Peyer's patch (tissue), 4 donors: Measurements from ENCODE around the gene PVALEF. TPM values are rescaled to one million over a fixed set of nuclear protein-coding genes. Genes with fewer than 3 reads are reported as not detected.

Experiments used
- DNase-seq, 3 donors: peaks; one replicate each; pipeline ENCODE4 v3.0.0-alpha.2; 2017 to 2019
- H3K27ac ChIP-seq, 4 donors: fragments of 200-600 bp; sonication (generic); one replicate each; pipeline ENCODE4 v1.5.1; 2016 to 2019
- H3K27me3 ChIP-seq, 2 donors: fragments of 200-600 bp; sonication (generic); one replicate each; pipeline ENCODE4 v1.5.1; 2019
- H3K36me3 ChIP-seq, 3 donors: fragments of 200-600 bp; sonication (generic); one replicate each; pipeline ENCODE4 v1.5.1; 2016 to 2019
- H3K4me1 ChIP-seq, 4 donors: fragments of 200-600 bp; sonication (generic); one replicate each; pipeline ENCODE4 v1.5.1; 2016 to 2019
- H3K4me3 ChIP-seq, 4 donors: fragments of 200-600 bp; sonication (generic); 1 replicate in 3 of 4; 2 replicates in 1 of 4; pipeline ENCODE4 v1.5.1; 2016 to 2019; ENCODE audit warnings: mild to moderate bottlenecking in 1 of 4
- H3K9me3 ChIP-seq, 4 donors: fragments of 200-600 bp; sonication (generic); one replicate each; pipeline ENCODE4 v1.5.1; 2016 to 2019; ENCODE audit warnings: mild to moderate bottlenecking in 1 of 4
- POLR2A ChIP-seq, 2 donors: fragments of 450-650 bp; IDR thresholded peaks; one replicate each; pipeline ENCODE4 v1.5.1; 2017; ENCODE audit warnings: antibody characterized with exemption in 2 of 2, mild to moderate bottlenecking in 2 of 2, moderate library complexity in 2 of 2
- total RNA-seq, 4 donors: library from RNA; depleted of rRNA; stranded (reverse); fragments of >200 nt; gene quantifications; one replicate each; pipeline ENCODE4 v1.1.0, GENCODE V29; 2016
- TF ChIP-seq, protein P1 (sequence below), 6 experiments: fragments of 450-650 bp in 4 of 6; fragments of 200-600 bp in 2 of 6; sonication (generic) in 1 of 6; IDR thresholded peaks; one replicate each; pipeline ENCODE4 v1.5.1; 2017 to 2019; ENCODE audit warnings: antibody characterized with exemption in 6 of 6, mild to moderate bottlenecking in 3 of 6, moderate library complexity in 1 of 6

The PVALEF gene
- total RNA-seq, 4 donors from 2014 or later = not detected

DNA sequence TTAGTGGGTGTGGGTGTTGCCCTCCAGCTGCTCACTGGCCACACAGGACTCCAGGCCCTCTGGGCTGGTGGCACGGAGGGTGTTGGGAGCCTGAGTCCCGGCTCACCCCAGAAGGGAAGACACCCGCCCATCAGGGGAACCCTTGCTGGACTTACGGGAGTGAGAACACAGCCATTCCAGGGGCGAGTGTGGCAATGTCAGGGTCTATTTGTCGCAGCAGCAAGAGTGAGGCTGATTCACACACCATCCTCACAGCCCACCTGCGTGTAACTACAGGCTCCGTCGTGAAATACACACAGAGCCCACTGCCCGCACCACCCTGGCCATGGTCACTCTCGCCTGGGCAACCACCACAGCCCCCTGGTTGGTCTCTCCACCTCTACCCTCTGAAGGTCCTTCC, 18.5 kb downstream of the PVALEF start:
- no peak overlapping the region for H3K4me3 ChIP-seq
- no peak for TF ChIP-seq POLR2A (IDR thresholded peaks at IDR 0.05)
- TF ChIP-seq, protein P1, sequence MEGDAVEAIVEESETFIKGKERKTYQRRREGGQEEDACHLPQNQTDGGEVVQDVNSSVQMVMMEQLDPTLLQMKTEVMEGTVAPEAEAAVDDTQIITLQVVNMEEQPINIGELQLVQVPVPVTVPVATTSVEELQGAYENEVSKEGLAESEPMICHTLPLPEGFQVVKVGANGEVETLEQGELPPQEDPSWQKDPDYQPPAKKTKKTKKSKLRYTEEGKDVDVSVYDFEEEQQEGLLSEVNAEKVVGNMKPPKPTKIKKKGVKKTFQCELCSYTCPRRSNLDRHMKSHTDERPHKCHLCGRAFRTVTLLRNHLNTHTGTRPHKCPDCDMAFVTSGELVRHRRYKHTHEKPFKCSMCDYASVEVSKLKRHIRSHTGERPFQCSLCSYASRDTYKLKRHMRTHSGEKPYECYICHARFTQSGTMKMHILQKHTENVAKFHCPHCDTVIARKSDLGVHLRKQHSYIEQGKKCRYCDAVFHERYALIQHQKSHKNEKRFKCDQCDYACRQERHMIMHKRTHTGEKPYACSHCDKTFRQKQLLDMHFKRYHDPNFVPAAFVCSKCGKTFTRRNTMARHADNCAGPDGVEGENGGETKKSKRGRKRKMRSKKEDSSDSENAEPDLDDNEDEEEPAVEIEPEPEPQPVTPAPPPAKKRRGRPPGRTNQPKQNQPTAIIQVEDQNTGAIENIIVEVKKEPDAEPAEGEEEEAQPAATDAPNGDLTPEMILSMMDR (IDR thresholded peaks at IDR 0.05) = no peak
- H3K27me3 ChIP-seq = no peaks in the 10 kb centered on the region

DNA sequence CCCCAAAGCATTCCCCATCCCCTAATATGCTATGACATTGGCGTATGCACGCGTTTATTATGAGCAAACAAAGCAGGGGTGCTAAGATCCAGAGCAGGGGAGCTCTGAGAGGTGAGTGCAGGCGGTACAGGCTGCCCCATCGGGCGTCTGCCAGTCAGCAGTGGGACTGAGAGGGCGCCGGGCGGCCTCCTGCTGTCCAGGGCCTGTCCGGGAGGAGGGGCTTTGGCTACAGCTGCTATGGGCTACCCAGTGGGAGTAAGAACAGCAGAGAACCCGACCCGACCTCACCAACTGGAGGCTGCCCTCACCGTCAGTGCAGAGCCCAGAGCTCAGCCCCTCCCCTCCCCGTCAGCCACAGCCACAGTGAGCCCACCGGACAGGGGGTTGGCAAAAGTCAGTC, 19.2 kb downstream of the PVALEF start:
- H3K4me1 ChIP-seq = no peaks in the 10 kb centered on the region
- H3K36me3 ChIP-seq = no peaks in the 10 kb centered on the region
- no peak overlapping the region for H3K4me3 ChIP-seq
- no peaks in the 10 kb centered on the region for H3K27me3 ChIP-seq
- TF ChIP-seq POLR2A (IDR thresholded peaks at IDR 0.05) = no peak
- TF ChIP-seq, protein P1 (IDR thresholded peaks at IDR 0.05) = no peak
- H3K9me3 ChIP-seq = no peaks in the 10 kb centered on the region
- no peak overlapping the region for H3K27ac ChIP-seq
- no peak for DNase-seq

More for the DNA sequence above, 18.5 kb downstream of the PVALEF start:
- no peak for DNase-seq
- H3K9me3 ChIP-seq = no peaks in the 10 kb centered on the region
- H3K27ac ChIP-seq = no peak overlapping the region
- H3K4me1 ChIP-seq = no peaks in the 10 kb centered on the region
- no peaks in the 10 kb centered on the region for H3K36me3 ChIP-seq

DNA sequence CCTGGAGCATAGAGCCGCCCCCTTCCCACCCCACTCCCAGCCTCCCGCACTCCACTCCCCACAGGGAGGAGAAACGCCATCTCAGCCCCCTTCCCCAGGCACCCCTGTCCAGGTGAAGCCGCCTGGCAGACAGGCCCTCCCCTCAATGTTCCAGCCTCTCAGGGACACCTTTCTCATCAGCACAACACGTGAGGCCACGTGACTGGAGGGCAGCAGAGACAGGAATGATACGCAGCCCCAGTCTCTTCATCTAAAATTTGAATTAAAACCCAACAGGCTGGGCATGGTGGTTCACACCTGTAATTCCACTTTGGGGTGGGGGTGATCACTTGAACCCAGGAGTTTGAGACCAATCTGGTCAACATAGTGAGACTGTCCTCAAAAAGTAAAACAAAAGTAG, 20.9 kb downstream of the PVALEF start:
- no peak for TF ChIP-seq POLR2A (IDR thresholded peaks at IDR 0.05)
- TF ChIP-seq, protein P1 (IDR thresholded peaks at IDR 0.05) = no peak
- Histone ChIP-seq H3K9me3 (no peaks in the 10 kb centered on the region), H3K4me1 (no peaks in the 10 kb centered on the region), H3K36me3 (no peaks in the 10 kb centered on the region), H3K4me3 (no peak overlapping the region), H3K27me3 (no peaks in the 10 kb centered on the region), H3K27ac (no peak overlapping the region)
- no peak for DNase-seq

DNA sequence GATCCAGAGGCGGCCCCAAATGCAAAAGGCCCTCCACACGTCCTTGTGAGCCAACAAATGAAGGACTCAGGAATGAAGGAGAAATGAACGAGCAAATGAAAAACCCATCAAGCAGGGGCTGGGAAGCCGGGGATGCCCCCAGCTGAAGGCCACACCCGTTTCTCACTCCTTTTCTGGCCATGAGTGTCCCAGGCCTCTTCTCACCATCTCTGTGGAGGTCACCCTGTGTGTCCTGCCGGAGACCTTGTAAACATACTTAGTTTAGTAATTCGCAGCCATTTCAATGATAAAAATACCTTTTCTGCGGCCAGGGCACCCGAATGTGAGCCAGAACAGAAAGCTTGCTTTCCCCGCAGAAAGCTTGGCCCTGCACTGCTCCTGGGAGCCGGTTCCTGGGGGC, 21.8 kb downstream of the PVALEF start:
- H3K36me3 ChIP-seq = no peaks in the 10 kb centered on the region
- DNase-seq = no peak
- no peaks in the 10 kb centered on the region for H3K27me3 ChIP-seq
- no peaks in the 10 kb centered on the region for H3K4me1 ChIP-seq
- H3K4me3 ChIP-seq = no peak overlapping the region
- TF ChIP-seq, protein P1 (IDR thresholded peaks at IDR 0.05) = no peak
- TF ChIP-seq POLR2A (IDR thresholded peaks at IDR 0.05) = no peak
- no peaks in the 10 kb centered on the region for H3K9me3 ChIP-seq
- no peak overlapping the region for H3K27ac ChIP-seq

DNA sequence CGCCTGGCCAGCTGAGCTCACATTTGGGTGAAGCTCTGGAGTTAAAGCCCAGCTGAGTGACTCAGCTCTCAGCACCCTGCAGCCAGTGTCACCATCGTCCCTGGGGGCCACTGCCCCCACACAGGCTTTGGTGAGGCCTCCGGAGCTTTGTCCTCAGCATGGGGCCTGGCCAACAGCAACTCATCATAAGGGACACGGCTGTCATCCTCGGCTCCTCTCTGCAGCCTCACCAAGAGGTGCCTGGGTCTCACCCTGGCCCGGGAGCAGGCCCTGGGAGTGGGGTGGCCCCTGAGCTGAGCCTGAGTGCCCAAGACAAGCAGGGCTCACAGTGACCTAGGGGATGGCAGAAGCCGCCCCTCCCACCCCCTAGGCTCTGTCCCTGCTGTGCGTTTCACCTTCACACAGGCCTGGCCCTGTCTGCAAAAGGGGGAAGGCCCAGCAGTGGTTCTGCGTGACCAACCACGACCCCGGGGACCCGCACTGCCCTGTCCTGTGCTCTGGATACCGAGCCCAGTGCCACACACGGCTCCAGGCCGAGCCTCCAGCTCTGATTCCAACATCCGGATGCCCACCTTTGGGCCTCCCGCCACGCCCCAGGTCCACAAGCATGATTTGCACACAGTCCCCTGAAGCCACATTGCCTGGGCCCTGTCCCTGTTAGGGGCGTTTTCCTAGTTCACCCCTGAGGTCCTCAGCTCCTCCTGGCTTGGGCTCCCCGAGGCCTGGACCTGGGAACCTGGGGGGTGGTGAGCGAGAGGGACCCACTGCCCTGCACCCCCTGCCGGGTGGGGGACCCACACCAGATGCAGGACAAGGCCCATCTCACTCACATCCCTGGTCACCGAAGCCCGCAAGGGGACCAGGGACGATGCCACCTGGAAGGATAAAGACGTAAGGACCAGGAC, 22.5 kb downstream of the PVALEF start:
- Histone ChIP-seq H3K4me3 (no peak overlapping the region), H3K27ac (no peak overlapping the region), H3K27me3 (no peaks in the 10 kb centered on the region), H3K36me3 (no peaks in the 10 kb centered on the region), H3K9me3 (no peaks in the 10 kb centered on the region), H3K4me1 (no peaks in the 10 kb centered on the region)
- TF ChIP-seq, protein P1 (IDR thresholded peaks at IDR 0.05) = no peak
- TF ChIP-seq POLR2A (IDR thresholded peaks at IDR 0.05) = no peak
- no peak for DNase-seq
